Stimulated activated CD4-positive, alpha-beta T cell treated with anti-CD3 and anti-CD28 coated beads, TNF-alpha, amount 100 ng/mL, for 48 hours (primary cell): ENCODE data around the gene FUCA2.
"Not testable (repeated sequence)": the region's sequence is repeated elsewhere in the genome, so short reads cannot be mapped to it uniquely, and the experiment has no call there.

Experiments
- DNase-seq, 3 donors: peaks; one replicate each; pipeline ENCODE4 v3.0.0-alpha.2; 2020; ENCODE audit warnings: low read depth in 3 of 3

The FUCA2 gene

GRCh38 chr6:143536461-143536865 lies 24.9 kb upstream of the FUCA2 start:
- peak in 1 of 3 donors; percentile 40 for DNase-seq

GRCh38 chr6:143535189-143535614 lies 23.7 kb upstream of the FUCA2 start:
- DNase-seq, result no peak

- DNase-seq, result no peak
Measured at GRCh38 chr6:143531720-143532499, 20.4 kb upstream of the FUCA2 start.

- no peak for DNase-seq
Measured at GRCh38 chr6:143529095-143529494, 17.6 kb upstream of the FUCA2 start.

GRCh38 chr6:143528164-143528811 lies 16.8 kb upstream of the FUCA2 start:
- DNase-seq, result no peak

- DNase-seq, result no peak
Measured at GRCh38 chr6:143527677-143528076, 16.2 kb upstream of the FUCA2 start.

GRCh38 chr6:143525356-143525755 lies 13.8 kb upstream of the FUCA2 start:
- no peak for DNase-seq

GRCh38 chr6:143522039-143522600 lies 10.6 kb upstream of the FUCA2 start:
- no peak for DNase-seq

GRCh38 chr6:143517447-143517773 lies 5.9 kb upstream of the FUCA2 start:
- DNase-seq, result no peak

GRCh38 chr6:143516690-143517446 lies 5.3 kb upstream of the FUCA2 start:
- no peak for DNase-seq

- DNase-seq, result no peak
Measured at GRCh38 chr6:143515766-143516355, 4.3 kb upstream of the FUCA2 start.

GRCh38 chr6:143515061-143515760 lies 3.7 kb upstream of the FUCA2 start:
- no peak for DNase-seq

GRCh38 chr6:143513410-143513809 lies 1.9 kb upstream of the FUCA2 start:
- DNase-seq, result peak in 1 of 3 donors; percentile 26

GRCh38 chr6:143510326-143510725 lies 1.2 kb downstream of the FUCA2 start:
- DNase-seq, result not testable (repeated sequence)

GRCh38 chr6:143507358-143508145 lies 4.0 kb downstream of the FUCA2 start:
- DNase-seq, result no peak

GRCh38 chr6:143506620-143507019 lies 4.9 kb downstream of the FUCA2 start:
- no peak for DNase-seq

- no peak for DNase-seq
Measured at GRCh38 chr6:143506199-143506598, 5.3 kb downstream of the FUCA2 start.

- no peak for DNase-seq
Measured at GRCh38 chr6:143505537-143505936, 6.0 kb downstream of the FUCA2 start.

GRCh38 chr6:143505111-143505510 lies 6.4 kb downstream of the FUCA2 start:
- DNase-seq, result no peak

GRCh38 chr6:143504369-143504768 lies 7.2 kb downstream of the FUCA2 start:
- DNase-seq, result no peak

- no peak for DNase-seq
Measured at GRCh38 chr6:143501851-143502250, 9.7 kb downstream of the FUCA2 start.
